KMS-11 (cell line): ENCODE measurements around the gene NCS1.

Experiments used
- H2AFZ ChIP-seq: fragments of 200-600 bp; sonication (generic); 2 replicates; pipeline ENCODE4 v1.6.1; 2016; ENCODE audit warnings: antibody characterized with exemption, mixed run types, low read depth
- H3K27ac ChIP-seq: fragments of 200-600 bp; sonication (generic); 2 replicates; pipeline ENCODE4 v1.6.1; 2016; ENCODE audit warnings: mild to moderate bottlenecking, mixed run types
- H3K27me3 ChIP-seq: fragments of 200-600 bp; sonication (generic); 2 replicates; pipeline ENCODE4 v1.6.1; 2017; ENCODE audit warnings: mild to moderate bottlenecking, low read depth, mixed run types, moderate library complexity; ENCODE audit not compliant: insufficient read depth
- H3K36me3 ChIP-seq: fragments of 200-600 bp; sonication (generic); 2 replicates; pipeline ENCODE4 v1.6.1; 2017; ENCODE audit warnings: mild to moderate bottlenecking, mixed run types; ENCODE audit not compliant: insufficient read depth
- H3K4me1 ChIP-seq: fragments of 200-600 bp; sonication (generic); 2 replicates; pipeline ENCODE4 v1.6.1; 2016; ENCODE audit warnings: mild to moderate bottlenecking, low read depth, mixed run types; ENCODE audit not compliant: poor library complexity, severe bottlenecking
- H3K4me2 ChIP-seq: fragments of 200-600 bp; sonication (generic); 2 replicates; pipeline ENCODE4 v1.7.0; 2016; ENCODE audit warnings: mild to moderate bottlenecking, mixed run types
- H3K4me3 ChIP-seq: fragments of 200-600 bp; sonication (generic); IDR thresholded peaks from 2 replicates; pipeline ENCODE4 v1.6.1; 2017; ENCODE audit warnings: low read depth, low read length, mixed read lengths; ENCODE audit not compliant: insufficient read depth
- H3K79me2 ChIP-seq: fragments of 200-600 bp; sonication (generic); 2 replicates; pipeline ENCODE4 v1.6.1; 2016; ENCODE audit warnings: low read depth, mixed run types; ENCODE audit not compliant: insufficient read depth
- H3K9ac ChIP-seq: fragments of 200-600 bp; sonication (generic); 2 replicates; pipeline ENCODE4 v1.6.1; 2016; ENCODE audit warnings: mild to moderate bottlenecking, mixed run types
- H4K20me1 ChIP-seq: fragments of 200-600 bp; sonication (generic); 2 replicates; pipeline ENCODE4 v1.6.1; 2016; ENCODE audit warnings: mild to moderate bottlenecking, mixed run types; ENCODE audit not compliant: insufficient read depth
- CTCF ChIP-seq: fragments of 200-600 bp; sonication (generic); conservative IDR thresholded peaks from 2 replicates; pipeline ENCODE4 v1.6.1; 2017; ENCODE audit warnings: low read depth, mild to moderate bottlenecking, antibody characterized with exemption, low read length, moderate library complexity, mixed read lengths

Gene NCS1

GRCh38 chr9:130186051-130186450 is 13.8 kb downstream of the NCS1 start:
- Histone ChIP-seq H4K20me1 (no peaks in the 10 kb centered on the region), H3K4me1 (no peaks in the 10 kb centered on the region), H3K27ac (no peak overlapping the region), H3K27me3 (no peaks in the 10 kb centered on the region), H3K79me2 (no peaks in the 10 kb centered on the region), H3K4me3 (no peak overlapping the region), H3K9ac (no peak overlapping the region), H3K4me2 (no peak overlapping the region), H2AFZ (no peak overlapping the region), H3K36me3 (no peaks in the 10 kb centered on the region)
- no peak for TF ChIP-seq CTCF

- no peak for TF ChIP-seq CTCF
- no peaks in the 10 kb centered on the region for H3K36me3 ChIP-seq
- H3K9ac ChIP-seq, result no peak overlapping the region
- H4K20me1 ChIP-seq, result no peaks in the 10 kb centered on the region
- H3K79me2 ChIP-seq, result no peaks in the 10 kb centered on the region
- H3K4me1 ChIP-seq, result no peaks in the 10 kb centered on the region
- no peak overlapping the region for H3K4me3 ChIP-seq
- H3K27me3 ChIP-seq, result no peaks in the 10 kb centered on the region
- no peak overlapping the region for H2AFZ ChIP-seq
- no peak overlapping the region for H3K27ac ChIP-seq
- H3K4me2 ChIP-seq, result no peak overlapping the region
Measured at GRCh38 chr9:130186839-130187522, 14.8 kb downstream of the NCS1 start.

GRCh38 chr9:130187523-130187846 is 15.3 kb downstream of the NCS1 start:
- H2AFZ ChIP-seq, result no peak overlapping the region
- H3K4me3 ChIP-seq, result no peak overlapping the region
- no peaks in the 10 kb centered on the region for H3K27me3 ChIP-seq
- TF ChIP-seq CTCF, result no peak
- no peak overlapping the region for H3K9ac ChIP-seq
- no peak overlapping the region for H3K27ac ChIP-seq
- no peaks in the 10 kb centered on the region for H3K4me1 ChIP-seq
- H4K20me1 ChIP-seq, result no peaks in the 10 kb centered on the region
- H3K79me2 ChIP-seq, result no peaks in the 10 kb centered on the region
- H3K36me3 ChIP-seq, result no peaks in the 10 kb centered on the region
- no peak overlapping the region for H3K4me2 ChIP-seq

- Histone ChIP-seq H4K20me1 (no peaks in the 10 kb centered on the region), H2AFZ (no peak overlapping the region), H3K9ac (no peak overlapping the region), H3K79me2 (no peaks in the 10 kb centered on the region), H3K27me3 (no peaks in the 10 kb centered on the region), H3K36me3 (no peaks in the 10 kb centered on the region), H3K4me1 (no peaks in the 10 kb centered on the region), H3K4me3 (no peak overlapping the region), H3K4me2 (no peak overlapping the region), H3K27ac (no peak overlapping the region)
- TF ChIP-seq CTCF, result no peak
Measured at GRCh38 chr9:130188860-130189481, 16.8 kb downstream of the NCS1 start.
